HG03039 (cell line): ENCODE data around the gene PDE3B.
"Not testable (repeated sequence)": the region's sequence is repeated elsewhere in the genome, so short reads cannot be mapped to it uniquely, and the experiment has no call there.

Experiments
- ATAC-seq: cut with Tn5 transposase; IDR thresholded peaks from one replicate; pipeline ENCODE4 v1.9.1; 2021; ENCODE audit warnings: mild to moderate bottlenecking, moderate library complexity; ENCODE audit not compliant: unreplicated experiment

The PDE3B gene

DNA sequence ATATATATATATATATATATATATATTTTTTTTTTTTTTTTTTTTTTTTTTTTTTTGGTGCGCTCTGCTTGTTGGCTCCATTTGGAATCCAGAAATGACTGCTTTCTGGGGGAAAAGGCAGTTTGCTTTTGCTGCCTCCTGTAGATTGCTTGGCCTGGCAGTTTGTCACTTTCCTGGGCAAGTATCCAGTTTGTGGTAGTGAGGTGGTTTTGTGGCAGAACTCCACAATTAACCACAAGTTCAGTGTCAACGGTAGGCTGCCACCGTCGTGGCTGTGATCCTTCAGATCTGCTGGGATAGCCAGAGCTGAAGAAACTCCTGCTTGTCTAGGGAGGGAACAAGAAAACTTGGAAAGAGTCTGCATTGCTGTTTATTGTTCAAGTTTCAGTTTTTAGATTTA lies 5.0 kb upstream of the PDE3B start:
- no peak for ATAC-seq

DNA sequence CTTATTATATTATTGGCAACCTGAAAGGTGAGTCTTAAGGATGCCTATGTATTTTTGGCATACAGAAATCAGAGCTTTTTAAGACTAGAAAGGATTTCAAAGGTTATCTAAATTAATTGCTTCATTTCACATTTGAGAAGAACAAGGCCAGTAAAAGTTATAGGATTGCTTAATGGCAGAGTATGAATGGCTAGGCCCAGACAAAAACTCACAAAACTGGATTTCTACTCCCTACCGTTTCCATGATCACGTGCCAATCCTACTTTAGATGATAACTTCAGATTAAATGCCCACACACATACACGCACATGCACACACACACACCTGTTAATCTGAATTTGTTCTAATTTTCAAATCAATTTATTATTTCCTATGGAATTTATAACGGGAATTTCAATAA lies 1.8 kb upstream of the PDE3B start:
- ATAC-seq: no peak

DNA sequence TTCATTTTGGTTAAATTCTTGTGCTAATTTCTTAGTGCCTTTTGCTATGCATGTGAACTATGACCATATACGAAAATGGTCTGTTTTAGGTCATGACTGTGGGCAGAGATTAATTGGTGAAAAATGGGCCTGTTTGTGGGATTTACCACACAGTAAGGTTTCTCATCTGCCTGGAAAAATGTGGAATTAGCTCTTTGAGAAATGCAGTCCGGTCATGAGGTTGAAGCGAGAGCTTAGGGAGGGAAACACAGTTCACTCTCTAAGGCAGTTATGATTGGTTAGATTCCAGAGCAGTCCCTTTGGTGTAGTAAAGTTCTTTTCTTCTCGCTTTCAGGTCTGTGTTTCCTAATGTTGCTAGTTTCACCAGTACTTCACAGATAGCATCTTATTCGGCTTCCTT lies 1.2 kb upstream of the PDE3B start:
- no peak for ATAC-seq

DNA sequence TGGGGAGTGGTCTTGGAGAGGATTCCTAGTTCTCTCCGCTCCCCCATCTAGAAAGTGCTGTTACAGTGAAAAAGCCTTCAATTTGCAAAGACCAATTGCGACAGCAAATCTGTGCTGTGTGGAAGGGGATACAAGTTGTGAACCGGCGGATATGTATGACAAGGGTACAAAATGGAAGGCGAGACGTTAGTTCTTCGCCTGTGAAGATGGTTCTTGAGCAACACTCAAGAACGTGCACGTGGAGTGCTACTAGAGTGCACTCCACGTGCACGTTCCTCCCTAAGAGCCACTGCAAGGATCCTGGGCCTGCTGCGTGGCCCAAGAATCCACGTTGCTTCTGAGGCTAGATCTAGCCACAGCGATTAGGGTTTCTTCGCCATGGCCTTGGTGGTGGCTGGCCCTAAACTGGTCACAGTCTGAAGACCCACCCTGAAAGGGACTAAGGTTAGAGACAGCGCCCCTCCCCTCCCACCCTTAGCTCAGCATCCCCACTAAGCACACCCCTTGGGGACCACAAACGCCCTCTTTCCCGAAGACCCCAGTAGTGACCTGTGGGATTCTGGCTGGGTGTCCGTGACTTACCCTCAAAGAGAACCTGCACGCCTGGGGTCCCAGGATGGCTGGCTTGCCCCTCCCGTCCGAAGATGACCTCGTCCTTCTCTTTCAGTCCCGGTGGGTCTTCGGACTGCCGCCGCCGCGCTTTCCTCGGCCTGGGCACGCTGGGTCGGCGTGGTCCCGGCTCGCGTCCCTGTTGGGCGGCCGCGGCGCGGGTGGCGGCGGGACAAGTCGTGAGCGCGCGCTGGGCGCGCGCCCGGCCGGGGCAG lies 519 bp upstream of the PDE3B start:
- ATAC-seq: no peak

DNA sequence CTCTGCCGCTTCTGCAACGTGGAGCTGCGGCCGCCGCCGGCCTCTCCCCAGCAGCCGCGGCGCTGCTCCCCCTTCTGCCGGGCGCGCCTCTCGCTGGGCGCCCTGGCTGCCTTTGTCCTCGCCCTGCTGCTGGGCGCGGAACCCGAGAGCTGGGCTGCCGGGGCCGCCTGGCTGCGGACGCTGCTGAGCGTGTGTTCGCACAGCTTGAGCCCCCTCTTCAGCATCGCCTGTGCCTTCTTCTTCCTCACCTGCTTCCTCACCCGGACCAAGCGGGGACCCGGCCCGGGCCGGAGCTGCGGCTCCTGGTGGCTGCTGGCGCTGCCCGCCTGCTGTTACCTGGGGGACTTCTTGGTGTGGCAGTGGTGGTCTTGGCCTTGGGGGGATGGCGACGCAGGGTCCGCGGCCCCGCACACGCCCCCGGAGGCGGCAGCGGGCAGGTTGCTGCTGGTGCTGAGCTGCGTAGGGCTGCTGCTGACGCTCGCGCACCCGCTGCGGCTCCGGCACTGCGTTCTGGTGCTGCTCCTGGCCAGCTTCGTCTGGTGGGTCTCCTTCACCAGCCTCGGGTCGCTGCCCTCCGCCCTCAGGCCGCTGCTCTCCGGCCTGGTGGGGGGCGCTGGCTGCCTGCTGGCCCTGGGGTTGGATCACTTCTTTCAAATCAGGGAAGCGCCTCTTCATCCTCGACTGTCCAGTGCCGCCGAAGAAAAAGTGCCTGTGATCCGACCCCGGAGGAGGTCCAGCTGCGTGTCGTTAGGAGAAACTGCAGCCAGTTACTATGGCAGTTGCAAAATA lies 816 bp downstream of the PDE3B start:
- peak; percentile 38 for ATAC-seq

DNA sequence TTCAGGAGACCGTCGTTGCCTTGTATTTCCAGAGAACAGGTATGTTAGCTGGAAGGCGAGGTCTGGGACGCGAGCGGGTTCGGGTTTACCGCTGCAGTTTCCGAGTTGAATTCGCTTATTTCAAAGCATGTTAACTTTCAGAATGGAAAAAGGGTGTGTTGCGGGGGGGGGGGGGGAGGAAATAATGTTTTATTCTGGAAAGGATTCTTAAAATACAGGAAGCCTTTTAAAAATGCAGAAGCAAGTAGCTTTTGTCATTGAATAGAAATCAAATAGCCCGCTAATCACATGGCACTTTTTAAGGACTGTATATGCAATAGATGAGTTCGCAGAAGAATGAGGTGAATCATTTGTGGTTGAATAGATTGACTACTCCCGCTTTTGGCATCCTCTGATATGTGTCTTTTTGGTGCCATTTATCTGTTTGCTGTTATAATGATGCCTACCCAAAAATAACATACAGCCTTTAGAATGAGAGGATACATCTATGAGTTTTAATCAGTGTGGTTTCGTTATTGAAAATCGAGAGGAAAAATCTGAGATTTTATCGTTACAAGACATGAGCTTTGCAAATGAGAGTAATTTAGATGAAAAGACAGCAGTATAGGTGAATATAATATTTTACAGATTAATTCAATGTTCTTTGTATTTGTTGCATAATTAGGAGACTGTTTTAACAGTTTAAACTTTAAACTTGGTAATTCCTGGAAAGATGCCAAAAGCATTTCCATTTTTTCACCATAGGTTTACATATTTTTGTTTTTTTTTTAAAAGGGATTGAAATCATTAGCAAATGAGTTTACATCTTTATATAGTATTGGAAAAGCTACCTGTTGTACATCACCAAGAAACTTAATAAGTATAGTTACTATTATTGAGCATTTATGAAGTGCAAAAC lies 1.7 kb downstream of the PDE3B start:
- ATAC-seq: no peak

DNA sequence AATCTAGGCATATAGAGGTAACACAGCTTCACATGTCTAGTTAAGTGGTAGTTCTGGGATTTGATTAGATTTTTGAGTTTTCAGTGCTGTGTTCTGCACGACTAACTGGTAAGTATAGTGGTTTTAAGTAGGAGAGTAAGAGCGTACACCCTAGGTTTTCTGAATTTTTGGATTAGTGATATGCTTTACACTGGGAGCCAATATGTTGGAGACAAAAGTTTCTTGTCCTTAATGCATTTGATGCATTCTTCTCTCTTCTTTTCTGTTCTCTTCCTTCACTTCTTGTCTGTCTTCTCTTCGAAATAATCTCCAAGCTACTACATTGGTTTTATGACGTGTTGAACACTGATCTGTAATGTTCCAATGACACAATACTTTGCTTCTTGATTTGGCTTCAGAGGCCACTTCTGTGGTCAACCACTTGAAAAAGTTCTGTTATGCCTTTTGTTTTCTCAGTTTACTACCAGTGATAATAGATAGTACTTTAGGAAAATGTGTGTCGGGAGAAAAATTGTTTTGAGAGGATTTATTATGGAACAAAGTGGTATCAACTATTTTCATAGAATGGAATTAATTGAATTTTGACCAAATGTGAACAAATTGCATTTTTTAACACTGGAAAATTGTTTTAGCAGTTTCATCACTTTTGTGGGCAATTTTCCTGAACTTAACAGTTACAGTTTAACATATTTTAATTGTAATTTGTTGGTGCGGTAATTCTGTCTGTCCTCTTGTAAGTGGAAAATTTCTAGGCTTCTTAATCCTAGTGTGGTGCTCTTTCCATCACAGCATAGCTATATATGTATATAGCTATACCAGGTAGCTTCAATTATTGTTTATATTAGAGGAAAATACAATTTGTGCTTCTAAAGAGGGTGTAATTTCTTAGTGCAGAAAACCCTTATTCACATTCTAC lies 2.6 kb downstream of the PDE3B start:
- ATAC-seq: no peak

DNA sequence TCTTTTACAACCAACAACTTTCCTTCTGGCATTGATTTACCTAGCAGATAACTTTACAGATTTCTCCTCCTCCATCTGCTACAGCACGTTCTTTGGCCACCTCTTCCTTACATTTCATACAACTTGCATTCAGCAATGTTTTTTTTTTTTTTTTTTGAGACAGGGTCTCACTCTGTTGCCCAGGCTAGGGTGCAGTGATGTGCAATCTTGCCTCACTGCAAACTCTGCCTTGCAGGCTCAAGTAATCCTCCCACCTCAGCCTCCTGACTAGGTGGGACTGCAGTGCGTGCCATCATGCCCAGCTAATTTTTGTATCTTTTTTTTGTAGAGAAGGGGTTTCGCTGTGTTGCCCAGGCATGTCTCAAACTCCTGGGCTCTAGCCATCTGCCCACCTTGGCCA lies 6.5 kb downstream of the PDE3B start:
- no peak for ATAC-seq

DNA sequence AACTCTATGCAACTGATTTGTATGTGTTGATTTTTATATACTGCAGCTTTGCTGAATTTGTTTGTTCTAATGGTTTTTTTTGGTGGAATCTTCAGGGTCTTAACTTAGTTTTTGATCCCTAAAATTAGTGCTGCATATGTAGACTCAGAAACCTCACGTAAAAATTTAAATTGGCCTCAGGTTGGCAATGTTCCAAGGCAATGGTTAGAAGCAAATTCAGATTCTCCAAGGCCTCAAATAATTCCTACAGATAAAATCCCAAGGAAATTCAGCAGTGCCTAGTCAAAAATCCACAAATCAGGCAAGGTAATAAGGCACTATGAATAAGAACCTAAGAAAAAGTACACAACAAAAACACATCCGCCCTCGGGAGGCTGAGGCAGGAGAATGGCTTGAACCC lies 9.5 kb downstream of the PDE3B start:
- no peak for ATAC-seq

DNA sequence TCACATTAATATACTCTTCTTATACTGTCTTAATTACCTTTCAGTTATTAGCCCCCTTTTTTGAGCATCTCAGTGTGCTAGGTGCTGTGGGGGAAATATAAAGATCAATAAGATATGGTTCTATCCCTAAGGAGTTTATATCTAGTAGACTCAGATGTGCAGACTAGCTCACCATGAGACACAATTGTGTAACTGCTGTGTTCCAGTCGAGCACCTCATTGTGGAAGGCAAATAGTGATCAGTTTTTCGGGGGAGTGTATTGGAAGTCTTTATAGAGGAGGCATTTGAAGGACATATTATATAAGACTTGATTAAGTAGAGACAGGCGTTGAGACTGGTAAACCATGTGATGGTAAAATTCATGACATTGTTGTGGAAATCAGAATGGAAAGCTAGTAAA lies 11.8 kb downstream of the PDE3B start:
- ATAC-seq: no peak

DNA sequence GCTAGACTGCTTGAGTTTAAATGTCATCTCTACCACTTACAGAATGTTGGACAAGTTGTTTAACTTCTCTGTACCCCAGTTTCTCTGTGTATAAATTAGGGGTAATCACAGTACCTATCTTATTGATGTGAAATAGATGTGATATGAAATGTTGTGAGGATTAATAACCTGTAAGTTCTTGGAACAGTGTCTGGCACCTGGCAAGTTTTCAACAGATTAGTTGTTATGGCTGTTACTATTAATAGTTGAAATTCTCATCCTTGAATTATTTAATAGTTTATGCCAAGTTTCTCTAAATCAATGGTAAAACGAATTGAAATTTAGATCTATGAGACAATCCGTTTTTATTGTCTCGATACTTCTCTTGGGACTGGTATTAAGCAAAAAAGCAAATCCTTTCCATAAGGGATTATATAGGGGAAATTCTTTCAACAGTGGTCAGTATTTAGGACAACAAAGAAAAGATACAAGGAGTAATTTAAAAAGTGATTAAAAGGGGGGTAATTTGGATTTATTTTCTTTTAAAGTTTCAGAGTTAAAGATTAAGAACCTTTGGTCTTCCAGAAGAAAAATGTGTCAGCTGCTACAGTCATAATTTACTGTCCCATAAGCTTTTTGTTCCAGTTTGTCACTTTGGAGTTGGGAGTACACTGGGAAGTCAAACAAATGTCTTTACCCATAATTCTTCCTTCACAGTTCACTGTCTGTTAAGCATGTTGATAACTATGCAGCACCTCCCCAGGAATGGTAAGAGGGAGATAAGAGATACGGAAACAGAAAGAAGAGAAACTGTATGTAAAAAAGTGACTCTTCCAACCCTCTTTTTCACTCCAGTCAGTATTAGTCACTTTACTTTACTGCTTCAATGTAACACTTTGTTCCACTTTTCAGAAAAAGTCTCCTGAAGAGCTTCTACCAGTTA lies 13.2 kb downstream of the PDE3B start:
- no peak for ATAC-seq

DNA sequence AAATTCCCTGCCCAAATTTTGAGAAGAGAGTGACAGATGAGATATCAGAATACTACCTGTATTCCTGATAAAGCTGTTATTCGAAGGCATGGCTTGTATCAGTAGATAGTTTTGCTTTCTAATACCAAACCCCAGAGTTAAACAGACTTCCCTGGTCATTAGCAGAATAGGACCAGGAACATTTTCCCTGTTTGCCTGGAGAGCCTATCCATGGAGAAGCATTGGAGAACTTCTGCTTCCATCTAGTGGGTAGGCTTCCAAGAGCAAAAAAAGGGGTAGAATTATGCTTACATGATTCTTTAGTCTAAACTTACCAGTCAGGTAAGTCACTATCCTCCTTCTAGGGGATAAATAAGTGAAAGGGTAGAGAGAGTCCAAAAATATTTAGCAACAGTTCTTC lies 14.2 kb downstream of the PDE3B start:
- no peak for ATAC-seq

DNA sequence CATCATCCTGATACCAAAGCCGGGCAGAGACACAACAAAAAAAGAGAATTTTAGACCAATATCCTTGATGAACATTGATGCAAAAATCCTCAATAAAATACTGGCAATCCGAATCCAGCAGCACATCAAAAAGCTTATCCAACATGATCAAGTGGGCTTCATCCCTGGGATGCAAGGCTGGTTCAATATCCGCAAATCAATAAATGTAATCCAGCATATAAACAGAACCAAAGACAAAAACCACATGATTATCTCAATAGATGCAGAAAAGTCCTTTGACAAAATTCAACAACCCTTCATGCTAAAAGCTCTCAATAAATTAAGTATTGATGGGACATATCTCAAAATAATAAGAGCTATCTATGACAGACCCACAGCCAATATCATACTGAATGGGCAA lies 21.3 kb downstream of the PDE3B start:
- not testable (repeated sequence) for ATAC-seq

DNA sequence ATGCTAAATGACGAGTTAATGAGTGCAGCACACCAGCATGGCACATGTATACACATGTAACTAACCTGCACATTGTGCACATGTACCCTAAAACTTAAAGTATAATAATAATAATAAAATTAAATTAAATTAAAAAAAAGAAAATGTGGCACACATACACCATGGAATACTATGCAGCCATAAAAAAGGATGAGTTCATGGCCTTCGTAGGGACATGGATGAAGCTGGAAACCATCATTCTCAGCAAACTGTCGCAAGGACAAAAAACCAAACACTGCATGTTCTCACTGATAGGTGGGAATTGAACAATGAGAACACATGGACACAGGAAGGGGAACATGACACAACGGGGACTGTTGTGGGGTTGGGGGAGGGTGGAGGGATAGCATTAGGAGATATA lies 23.7 kb downstream of the PDE3B start:
- ATAC-seq: not testable (repeated sequence)

DNA sequence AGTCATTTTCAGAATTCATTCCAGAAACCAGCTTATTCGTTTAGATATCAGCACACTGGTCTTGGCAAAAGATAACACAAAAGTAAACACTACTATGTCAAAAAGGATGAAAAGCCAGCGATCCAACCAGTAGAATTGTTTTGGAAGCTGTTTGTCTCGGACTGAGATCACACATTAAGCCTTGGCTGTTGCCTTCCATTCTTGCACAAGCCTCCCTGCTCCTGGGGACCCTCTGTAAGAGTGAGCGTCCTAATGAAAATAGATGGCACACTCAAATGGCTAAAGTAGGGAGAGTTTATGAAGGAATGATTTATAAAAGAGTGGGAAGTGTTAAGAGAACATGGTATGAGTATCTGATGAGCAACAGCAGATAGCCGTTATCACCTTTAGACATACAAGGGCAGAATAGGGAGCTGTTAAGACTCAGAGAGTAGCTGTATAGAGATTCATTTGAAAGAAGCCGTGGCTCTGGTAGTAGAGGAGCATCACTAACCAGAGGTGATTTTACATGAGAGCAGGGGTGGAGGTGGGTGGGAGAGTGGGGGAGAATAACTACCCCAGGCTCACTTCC lies 25.2 kb downstream of the PDE3B start:
- no peak for ATAC-seq

DNA sequence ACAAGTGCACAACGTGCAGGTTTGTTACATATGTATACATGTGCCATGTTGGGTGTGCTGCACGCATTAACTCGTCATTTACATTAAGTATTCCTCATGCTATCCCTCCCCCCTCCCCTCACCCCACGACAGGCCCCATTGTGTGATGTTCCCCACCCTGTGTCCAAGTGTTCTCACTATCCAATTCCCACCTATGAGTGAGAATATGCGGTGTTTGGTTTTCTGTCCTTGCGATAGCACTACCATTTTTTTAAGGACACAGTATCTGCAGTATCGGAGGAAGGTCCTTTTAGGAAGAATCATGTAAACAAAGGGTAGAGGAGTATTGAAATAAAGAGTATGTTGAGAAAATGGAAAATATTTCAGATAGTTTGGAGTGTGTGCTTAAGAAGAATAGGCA lies 25.9 kb downstream of the PDE3B start:
- ATAC-seq: no peak

DNA sequence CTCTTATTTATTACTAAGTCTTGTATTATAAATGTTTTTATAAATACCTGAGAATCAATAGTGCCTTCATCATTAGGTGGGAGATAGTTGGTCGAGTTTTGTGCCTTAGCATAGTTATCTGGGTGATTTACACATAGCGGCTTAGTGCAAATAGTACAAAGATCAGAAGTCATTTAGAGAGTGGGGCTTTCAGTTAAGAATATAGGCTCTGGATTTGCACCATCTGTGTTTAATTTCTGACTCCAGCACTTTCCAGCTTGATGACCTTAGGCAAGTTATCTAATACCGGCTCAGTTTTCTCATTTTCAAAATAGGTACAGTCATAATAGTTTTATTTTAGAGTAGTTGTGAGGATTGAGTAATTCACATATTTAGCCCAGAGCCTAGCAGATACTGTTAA lies 26.4 kb downstream of the PDE3B start:
- ATAC-seq: no peak

DNA sequence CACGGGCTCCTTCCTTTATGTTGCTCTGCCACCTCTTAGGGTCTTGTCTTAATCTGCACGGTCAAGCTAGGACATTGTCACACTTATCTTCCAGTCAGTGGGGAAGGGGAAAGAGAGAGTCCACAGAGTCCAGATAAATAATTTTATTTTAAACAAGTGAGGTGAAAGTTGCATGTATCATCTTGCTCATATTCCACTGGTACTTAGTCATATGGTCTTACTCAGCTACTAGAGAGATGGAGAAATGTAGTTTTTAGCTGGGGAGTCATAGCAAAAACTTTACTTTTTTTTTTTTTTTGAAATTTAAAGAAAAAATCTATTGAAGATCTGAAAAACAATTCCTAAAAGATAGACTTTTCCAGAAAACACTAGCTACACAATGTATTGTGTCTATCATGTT lies 29.0 kb downstream of the PDE3B start:
- ATAC-seq: no peak

DNA sequence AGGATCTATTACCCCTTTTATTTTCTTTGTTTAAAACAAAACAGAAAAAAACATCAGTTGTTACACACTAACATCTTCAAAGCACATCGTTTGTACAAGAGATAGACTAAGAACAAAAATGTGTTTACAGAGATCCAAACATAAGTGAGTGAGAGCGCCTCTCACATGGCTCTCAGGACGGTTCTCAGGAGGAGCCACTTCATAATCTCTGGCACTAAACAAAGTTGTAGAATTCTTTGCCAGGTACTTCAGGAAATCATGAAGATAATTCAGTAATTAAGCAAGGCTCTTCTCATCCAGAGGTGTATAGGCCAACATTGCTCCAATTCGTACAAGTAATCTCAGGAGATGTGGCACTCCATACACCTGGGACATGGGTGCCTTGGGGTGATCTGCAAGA lies 29.8 kb downstream of the PDE3B start:
- ATAC-seq: no peak
